Kidney (tissue), 14 donors: ENCODE measurements around the gene CDADC1. TPM values are rescaled to one million over a fixed set of nuclear protein-coding genes. Genes with fewer than 3 reads are reported as not detected.

Source experiments
- DNase-seq, 5 donors: peaks; one replicate each; pipeline ENCODE4 v3.0.0-alpha.2; 2013 to 2020
- FAIRE-seq: peaks from 2 replicates; lab custom pipeline; 2012; peaks lifted over from hg19 to GRCh38; lab: Jason Lieb, UNC
- H3K27ac ChIP-seq, 2 donors: one replicate each; pipeline ENCODE4 v1.7.0; 2013; ENCODE audit warnings: low read depth in 2 of 2, low read length in 2 of 2, inconsistent platforms in 1 of 2
- H3K27me3 ChIP-seq: one replicate; pipeline ENCODE4 v1.7.1; 2013; ENCODE audit warnings: low read length, inconsistent platforms; ENCODE audit not compliant: control insufficient read depth, insufficient read depth
- H3K36me3 ChIP-seq, 3 donors: one replicate each; pipeline versions ENCODE4 v1.7.0 to v1.7.1; 2013; ENCODE audit warnings: low read length in 3 of 3, control low read depth in 1 of 3, inconsistent platforms in 1 of 3; ENCODE audit not compliant: insufficient read depth in 3 of 3, control insufficient read depth in 2 of 3
- H3K4me1 ChIP-seq, 3 donors: one replicate each; pipeline versions ENCODE4 v1.7.0 to v1.7.1; 2013; ENCODE audit warnings: low read length in 3 of 3, inconsistent platforms in 1 of 3, low read depth in 1 of 3; ENCODE audit not compliant: control insufficient read depth in 2 of 3, insufficient read depth in 2 of 3
- H3K4me3 ChIP-seq, 3 donors: one replicate each; pipeline versions ENCODE4 v1.7.0 to v1.8.1; 2013; ENCODE audit warnings: low read length in 3 of 3, control low read depth in 1 of 3, inconsistent platforms in 1 of 3
- H3K9ac ChIP-seq, 3 donors: one replicate each; pipeline versions ENCODE4 v1.7.0 to v1.7.1; 2013; ENCODE audit warnings: low read length in 3 of 3, control low read depth in 1 of 3, inconsistent platforms in 1 of 3
- H3K9me3 ChIP-seq, 3 donors: one replicate each; pipeline versions ENCODE4 v1.7.0 to v1.7.1; 2013; ENCODE audit warnings: low read length in 3 of 3, control low read depth in 1 of 3, inconsistent platforms in 1 of 3; ENCODE audit not compliant: control insufficient read depth in 2 of 3, insufficient read depth in 1 of 3
- intact Hi-C: fragments of 100-400 bp; cut with DNase I; formaldehyde crosslinking; loops from one replicate; pipeline ENCODE4 v1.11.1; 2022
- polyA plus RNA-seq: library from polyadenylated mRNA; stranded (reverse); fragments of 350-450 nt; fragmentation: Illumina TruSeq; extraction: RNeasy Lipid Tissue Mini Kit (QIAGEN cat#74804); gene quantifications from one replicate; pipeline ENCODE4 v1.2.3, GENCODE V29; 2014; ENCODE audit warnings: low read depth, low replicate concordance; ENCODE audit not compliant: insufficient read depth
- total RNA-seq: library from RNA; stranded (reverse); fragmentation: NEBNext Ultra II Directional; extraction: Animal tissue kit (Norgen Biotek cat#: 25700); gene quantifications from one replicate; pipeline ENCODE4 v1.2.1, GENCODE V29; 2021
- TF ChIP-seq, protein P1 (sequence below): IDR thresholded peaks from 3 replicates; pipeline ENCODE4 v1.5.1; 2012; ENCODE audit warnings: mild to moderate bottlenecking, moderate library complexity, borderline replicate concordance; ENCODE audit not compliant: insufficient read depth; ENCODE audit errors: extremely low read depth
- donor health status: control.
- donor health status: control.
- donor health status: control.
- donor health status: control.
- donor health status: control.
- donor health status: DM: yes; HTN: yes; CAD: no.
- donor health status: Normal renal cell carcinoma (clear cell type).

The CDADC1 gene
- total and polyA plus RNA-seq, 2 donors from 2014 or later: 8.3 to 12.2 TPM

- no peak overlapping the region for H3K9ac ChIP-seq
- H3K4me3 ChIP-seq: no peak overlapping the region
- H3K27ac ChIP-seq: no peak overlapping the region
- H3K4me1 ChIP-seq: no peaks in the 10 kb centered on the region
- FAIRE-seq: no peak
- H3K36me3 ChIP-seq: peaks cover 0 to 3% (median 0%) of the 10 kb centered on the region in 3 donors
- DNase-seq: peak in 1 of 5 donors; percentile 7
- intact Hi-C loops: no loop called here
- no peaks in the 10 kb centered on the region for H3K9me3 ChIP-seq
- peaks cover 11% of the 10 kb centered on the region for H3K27me3 ChIP-seq
- TF ChIP-seq, protein P1, sequence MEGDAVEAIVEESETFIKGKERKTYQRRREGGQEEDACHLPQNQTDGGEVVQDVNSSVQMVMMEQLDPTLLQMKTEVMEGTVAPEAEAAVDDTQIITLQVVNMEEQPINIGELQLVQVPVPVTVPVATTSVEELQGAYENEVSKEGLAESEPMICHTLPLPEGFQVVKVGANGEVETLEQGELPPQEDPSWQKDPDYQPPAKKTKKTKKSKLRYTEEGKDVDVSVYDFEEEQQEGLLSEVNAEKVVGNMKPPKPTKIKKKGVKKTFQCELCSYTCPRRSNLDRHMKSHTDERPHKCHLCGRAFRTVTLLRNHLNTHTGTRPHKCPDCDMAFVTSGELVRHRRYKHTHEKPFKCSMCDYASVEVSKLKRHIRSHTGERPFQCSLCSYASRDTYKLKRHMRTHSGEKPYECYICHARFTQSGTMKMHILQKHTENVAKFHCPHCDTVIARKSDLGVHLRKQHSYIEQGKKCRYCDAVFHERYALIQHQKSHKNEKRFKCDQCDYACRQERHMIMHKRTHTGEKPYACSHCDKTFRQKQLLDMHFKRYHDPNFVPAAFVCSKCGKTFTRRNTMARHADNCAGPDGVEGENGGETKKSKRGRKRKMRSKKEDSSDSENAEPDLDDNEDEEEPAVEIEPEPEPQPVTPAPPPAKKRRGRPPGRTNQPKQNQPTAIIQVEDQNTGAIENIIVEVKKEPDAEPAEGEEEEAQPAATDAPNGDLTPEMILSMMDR: no peak
These were observed 33.5 kb upstream of the CDADC1 start for GRCh38 chr13:49213997-49214916.

- H3K36me3 ChIP-seq: peaks cover 0 to 3% (median 0%) of the 10 kb centered on the region in 3 donors
- DNase-seq (peak in 3 of 5 donors; percentile 31 to 53 (median 42)), FAIRE-seq (no peak)
- intact Hi-C loops: no loop called here
- TF ChIP-seq, protein P1: no peak
- H3K4me1 ChIP-seq: peaks cover 0 to 2% (median 0%) of the 10 kb centered on the region in 3 donors
- H3K27ac ChIP-seq: no peak overlapping the region
- no peaks in the 10 kb centered on the region for H3K9me3 ChIP-seq
- H3K4me3 ChIP-seq: no peak overlapping the region
- peaks cover 14% of the 10 kb centered on the region for H3K27me3 ChIP-seq
- no peak overlapping the region for H3K9ac ChIP-seq
These were observed 32.8 kb upstream of the CDADC1 start for GRCh38 chr13:49214917-49215376.

DNA sequence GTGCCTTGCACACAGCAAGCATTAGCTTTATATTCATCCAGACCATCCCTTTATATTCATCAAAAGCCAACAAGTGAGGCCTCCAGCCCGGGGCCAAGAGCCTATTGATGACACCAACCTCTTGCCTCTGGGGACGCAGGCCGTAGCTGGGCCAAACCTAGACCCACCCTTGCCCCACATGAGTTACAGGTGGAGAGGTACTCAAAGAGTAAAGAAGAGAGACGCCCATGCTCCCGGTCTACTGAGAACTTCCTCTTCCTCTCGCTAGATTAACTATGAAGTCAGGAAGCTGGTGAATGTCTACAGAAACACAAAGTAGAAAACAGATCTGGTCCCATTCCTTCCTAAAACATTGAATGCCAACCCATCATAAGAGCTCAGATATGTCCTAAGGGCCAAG, 31.4 kb upstream of the CDADC1 start:
- DNase-seq: no peak
- intact Hi-C loops: no loop called here
- Histone ChIP-seq H3K4me3 (no peak overlapping the region), H3K4me1 (peaks cover 0 to 9% (median 0%) of the 10 kb centered on the region in 3 donors), H3K9ac (no peak overlapping the region), H3K36me3 (no peaks in the 10 kb centered on the region), H3K9me3 (no peaks in the 10 kb centered on the region), H3K27ac (no peak overlapping the region), H3K27me3 (peaks cover 19% of the 10 kb centered on the region)
- TF ChIP-seq, protein P1: no peak
- FAIRE-seq: no peak
